HL-60 (cell line): Measurements from ENCODE around the gene SLC9C1.

Experiments
- DNase-seq, 2 experiments: peaks; one replicate each; pipeline ENCODE4 v3.0.0-alpha.2; 2010 to 2020; ENCODE audit warnings: low read depth in 1 of 2, low spot score in 1 of 2
- H3K27ac ChIP-seq: fragments of 250-450 bp; sonication (Bioruptor Pico); replicated peaks from 2 replicates; pipeline ENCODE4 v1.5.1; 2020; ENCODE audit warnings: mild to moderate bottlenecking, moderate library complexity
- H3K27me3 ChIP-seq: fragments of 250-450 bp; sonication (Bioruptor Pico); 2 replicates; pipeline ENCODE4 v1.5.1; 2021; ENCODE audit warnings: mild to moderate bottlenecking, moderate library complexity; ENCODE audit not compliant: insufficient read depth, poor library complexity, severe bottlenecking
- H3K4me3 ChIP-seq: replicated peaks from 2 replicates; pipeline ENCODE4 v1.5.1; 2011; ENCODE audit warnings: mild to moderate bottlenecking, control low read depth, low read length; ENCODE audit not compliant: insufficient read depth
- GABPA ChIP-seq: IDR thresholded peaks from 2 replicates; pipeline ENCODE4 v1.6.1; 2012; ENCODE audit warnings: low read depth
- POLR2AphosphoS5 ChIP-seq: IDR thresholded peaks from 2 replicates; pipeline ENCODE4 v1.6.1; 2012; ENCODE audit warnings: low read depth
- REST ChIP-seq: IDR thresholded peaks from 2 replicates; pipeline ENCODE4 v1.6.1; 2012; ENCODE audit warnings: low read depth; ENCODE audit not compliant: insufficient replicate concordance
- SPI1 ChIP-seq: IDR thresholded peaks from 2 replicates; pipeline ENCODE4 v1.6.1; 2012; ENCODE audit warnings: low read depth, mild to moderate bottlenecking, borderline replicate concordance
- TF ChIP-seq, protein P1 (sequence below): IDR thresholded peaks from one replicate; pipeline ENCODE4 v1.5.1; 2011; ENCODE audit warnings: low read length, control low read depth, inconsistent platforms; ENCODE audit not compliant: insufficient read depth

SLC9C1 gene

GRCh38 chr3:112338727-112339056 lies 44.7 kb upstream of the SLC9C1 start:
- TF ChIP-seq GABPA (no peak), REST (no peak), POLR2AphosphoS5 (no peak), SPI1 (no peak)
- TF ChIP-seq, protein P1, sequence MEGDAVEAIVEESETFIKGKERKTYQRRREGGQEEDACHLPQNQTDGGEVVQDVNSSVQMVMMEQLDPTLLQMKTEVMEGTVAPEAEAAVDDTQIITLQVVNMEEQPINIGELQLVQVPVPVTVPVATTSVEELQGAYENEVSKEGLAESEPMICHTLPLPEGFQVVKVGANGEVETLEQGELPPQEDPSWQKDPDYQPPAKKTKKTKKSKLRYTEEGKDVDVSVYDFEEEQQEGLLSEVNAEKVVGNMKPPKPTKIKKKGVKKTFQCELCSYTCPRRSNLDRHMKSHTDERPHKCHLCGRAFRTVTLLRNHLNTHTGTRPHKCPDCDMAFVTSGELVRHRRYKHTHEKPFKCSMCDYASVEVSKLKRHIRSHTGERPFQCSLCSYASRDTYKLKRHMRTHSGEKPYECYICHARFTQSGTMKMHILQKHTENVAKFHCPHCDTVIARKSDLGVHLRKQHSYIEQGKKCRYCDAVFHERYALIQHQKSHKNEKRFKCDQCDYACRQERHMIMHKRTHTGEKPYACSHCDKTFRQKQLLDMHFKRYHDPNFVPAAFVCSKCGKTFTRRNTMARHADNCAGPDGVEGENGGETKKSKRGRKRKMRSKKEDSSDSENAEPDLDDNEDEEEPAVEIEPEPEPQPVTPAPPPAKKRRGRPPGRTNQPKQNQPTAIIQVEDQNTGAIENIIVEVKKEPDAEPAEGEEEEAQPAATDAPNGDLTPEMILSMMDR, result no peak
- H3K4me3 ChIP-seq, result no peak overlapping the region
- H3K27me3 ChIP-seq, result no peaks in the 10 kb centered on the region
- no peak overlapping the region for H3K27ac ChIP-seq
- DNase-seq, result no peak

DNA sequence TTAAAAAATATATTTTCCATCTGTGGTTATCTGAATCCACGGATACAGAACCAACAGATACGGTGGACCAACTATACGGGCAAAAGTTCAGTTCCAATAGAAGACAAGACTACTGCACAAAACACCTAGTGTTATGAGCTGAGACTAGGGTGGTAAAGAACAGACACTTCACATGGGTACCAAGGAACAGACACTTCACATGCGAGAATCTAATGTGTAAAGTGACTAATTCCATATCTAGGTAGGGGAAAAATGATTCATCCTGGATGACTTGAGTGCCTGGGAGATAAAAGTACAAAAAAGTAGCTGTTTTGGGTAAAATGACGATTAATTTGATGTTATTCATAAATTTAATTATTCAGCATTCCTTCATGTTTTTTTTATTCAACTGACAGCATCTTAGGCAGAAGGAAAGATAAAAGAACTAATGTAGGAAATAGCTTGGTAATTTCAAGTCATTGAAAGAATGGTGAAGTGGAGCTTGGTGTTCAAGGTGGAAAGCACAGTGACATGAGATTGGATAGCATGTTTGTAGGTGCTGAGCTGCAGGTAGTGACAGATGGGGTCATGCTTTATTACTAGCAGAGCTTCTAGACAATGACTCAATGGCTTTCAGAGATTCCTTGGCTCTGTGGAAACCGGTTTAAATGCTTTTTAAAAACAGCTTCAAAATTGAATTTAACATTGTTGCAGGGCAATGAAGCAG lies 44.2 kb upstream of the SLC9C1 start:
- no peaks in the 10 kb centered on the region for H3K27me3 ChIP-seq
- no peak for DNase-seq
- H3K27ac ChIP-seq, result no peak overlapping the region
- no peak overlapping the region for H3K4me3 ChIP-seq
- TF ChIP-seq SPI1 (no peak), REST (no peak), POLR2AphosphoS5 (no peak), GABPA (no peak)
- TF ChIP-seq, protein P1, result no peak

GRCh38 chr3:112335434-112335781 lies 41.4 kb upstream of the SLC9C1 start:
- Histone ChIP-seq H3K4me3 (no peak overlapping the region), H3K27ac (no peak overlapping the region), H3K27me3 (no peaks in the 10 kb centered on the region)
- TF ChIP-seq POLR2AphosphoS5 (no peak), SPI1 (no peak), REST (no peak), GABPA (no peak)
- TF ChIP-seq, protein P1, result no peak
- no peak for DNase-seq
